GM12878 (cell line): Measurements from ENCODE around the gene UROC1. TPM values are rescaled to one million over a fixed set of nuclear protein-coding genes. Genes with fewer than 3 reads are reported as not detected.
A peak's percentile ranks its signal among the peaks of the same experiment; 100 is the strongest.

Source experiments
- ATAC-seq: fragments of 200-7000 bp; cut with Tn5 transposase; 3 replicates; pipeline ENCODE4 v1.9.1; 2020; ENCODE audit warnings: mild to moderate bottlenecking, moderate library complexity
- BruUV-seq: library from RNA; stranded (reverse); fragments of 400-500 nt; replicated peaks from 2 replicates; lab custom pipeline; 2021; lab: Mats Ljungman, UMichigan
- CTCF ChIA-PET: fragments of 300-600 bp; sonication (Branson Sonifier 250); formaldehyde crosslinking; extraction: SDS; loops from one replicate; lab custom pipeline; 2021; ENCODE audit warnings: inconsistent platforms; lab: Yijun Ruan, JAX
- POLR2A ChIA-PET: fragments of 350-600 bp; formaldehyde crosslinking; extraction: SDS; loops from one replicate; lab custom pipeline; 2021; ENCODE audit warnings: inconsistent platforms; lab: Charles Lee
- RAD21 ChIA-PET: fragments of 300-600 bp; sonication (Branson Sonifier 250); formaldehyde crosslinking; loops from one replicate; lab custom pipeline; 2023; ENCODE audit warnings: antibody characterized with exemption; ENCODE audit not compliant: unreplicated experiment; lab: Charles Lee
- SMC1A ChIA-PET: fragments of 300-600 bp; sonication (Branson Sonifier 250); formaldehyde crosslinking; loops from one replicate; lab custom pipeline; 2023; ENCODE audit not compliant: unreplicated experiment, uncharacterized antibody; lab: Charles Lee
- DNase-seq: peaks from one replicate; pipeline ENCODE4 v3.0.0-alpha.2; 2011; ENCODE audit warnings: low read depth, low spot score
- FAIRE-seq: peaks from 3 replicates; lab custom pipeline; 2011; peaks lifted over from hg19 to GRCh38; lab: Jason Lieb, UNC
- H2AFZ ChIP-seq: 2 replicates; pipeline ENCODE4 v1.6.0; 2011; ENCODE audit warnings: low read depth, low read length, control low read depth; ENCODE audit not compliant: control insufficient read depth
- H3K27ac ChIP-seq: 2 replicates; pipeline ENCODE4 v1.5.1; 2011; ENCODE audit warnings: control low read depth; ENCODE audit not compliant: control insufficient read depth, insufficient read depth
- H3K27me3 ChIP-seq, 2 experiments: replicated peaks in 1 of 2; 2 replicates each; pipeline versions ENCODE4 v1.6.0 to v1.6.1; 2011; ENCODE audit warnings: low read length in 1 of 2; ENCODE audit not compliant: control insufficient read depth in 2 of 2, insufficient read depth in 2 of 2
- H3K36me3 ChIP-seq, 2 experiments: 2 replicates each; pipeline ENCODE4 v1.5.1; 2011; ENCODE audit warnings: low read length in 1 of 2; ENCODE audit not compliant: control insufficient read depth in 2 of 2, insufficient read depth in 2 of 2
- H3K4me1 ChIP-seq: 2 replicates; pipeline ENCODE4 v1.6.1; 2011; ENCODE audit warnings: mild to moderate bottlenecking, low read length, moderate library complexity, mixed read lengths; ENCODE audit not compliant: control insufficient read depth, insufficient read depth
- H3K4me2 ChIP-seq: 2 replicates; pipeline ENCODE4 v1.6.0; 2011; ENCODE audit warnings: control low read depth; ENCODE audit not compliant: control insufficient read depth, insufficient read depth
- H3K4me3 ChIP-seq: fragments of 200-600 bp; sonication (generic); 2 replicates; pipeline ENCODE4 v1.5.1; 2016
- H3K79me2 ChIP-seq: 2 replicates; pipeline ENCODE4 v1.6.0; 2011; ENCODE audit warnings: low read length; ENCODE audit not compliant: control insufficient read depth, insufficient read depth
- H3K9ac ChIP-seq: 2 replicates; pipeline ENCODE4 v1.8.0; 2011; ENCODE audit warnings: low read length, control low read depth, mixed read lengths; ENCODE audit not compliant: control insufficient read depth, insufficient read depth
- H3K9me3 ChIP-seq: replicated peaks from 3 replicates; pipeline ENCODE4 v1.5.1; 2011; ENCODE audit warnings: mild to moderate bottlenecking, low read length; ENCODE audit not compliant: control insufficient read depth, insufficient read depth
- H4K20me1 ChIP-seq: 2 replicates; pipeline ENCODE4 v1.6.0; 2011; ENCODE audit not compliant: control insufficient read depth, insufficient read depth
- CBX3 ChIP-seq: fragments of 200-600 bp; sonication (generic); IDR thresholded peaks from 2 replicates; pipeline ENCODE4 v1.6.1; 2016; ENCODE audit warnings: low read depth, borderline replicate concordance
- NFYA ChIP-seq: IDR thresholded peaks from 2 replicates; pipeline ENCODE4 v1.6.1; 2011; ENCODE audit warnings: low read depth, mild to moderate bottlenecking, low read length, improper control_type of control experiment, borderline replicate concordance
- RAD51 ChIP-seq: fragments of 450-650 bp; IDR thresholded peaks from 2 replicates; pipeline ENCODE4 v1.6.1; 2016; ENCODE audit warnings: moderate library complexity, mild to moderate bottlenecking, inconsistent platforms
- RUNX3 ChIP-seq: IDR thresholded peaks from 2 replicates; pipeline ENCODE4 v1.6.1; 2012; ENCODE audit warnings: low read length, inconsistent platforms
- STAT3 ChIP-seq: IDR thresholded peaks from 2 replicates; pipeline ENCODE4 v1.6.1; 2011; ENCODE audit warnings: low read depth, low read length, improper control_type of control experiment
- ZNF207 ChIP-seq: fragments of 450-650 bp; IDR thresholded peaks from 2 replicates; pipeline ENCODE4 v1.6.1; 2014; ENCODE audit warnings: antibody characterized with exemption, mild to moderate bottlenecking, borderline replicate concordance
- WGBS: methylation state at CpG from one replicate; pipeline ENCODE4 v1.1.6; 2016; ENCODE audit warnings: low lambda C conversion rate; ENCODE audit not compliant: insufficient replicate concordance, insufficient coverage; ENCODE audit errors: missing lambda C conversion rate; 5-methylcytosine and 5-hydroxymethylcytosine counted together
- in situ Hi-C: fragments of 300-500 bp; cut with MboI; formaldehyde crosslinking; loops from 9 replicates; pipeline ENCODE4 v1.14.3; 2018; ENCODE audit warnings: mixed read lengths
- intact Hi-C: fragments of 100-400 bp; cut with micrococcal nuclease; formaldehyde crosslinking; loops from one replicate; pipeline ENCODE4 v1.14.2; 2022; ENCODE audit not compliant: unreplicated experiment
- polyA plus RNA-seq, 11 experiments: library from polyadenylated mRNA; depleted of rRNA in 4 of 11; unstranded in 6 of 11; stranded (reverse) in 5 of 11; fragments of >200 nt; fragmentation: Nextera tagmentation in 4 of 11; fragmentation: Illumina TruSeq in 1 of 11; extraction: Ambion mirVana in 4 of 11; extraction: Trizol in 1 of 11; gene quantifications; 1 replicate in 1 of 11; 2 replicates in 10 of 11; pipeline versions ENCODE4 v1.2.1 to v1.2.3, GENCODE V29; 2011 to 2016; ENCODE audit warnings: inconsistent platforms in 2 of 11, missing spikeins in 2 of 11, low read depth in 1 of 11
- total RNA-seq, 4 experiments: library from RNA; depleted of rRNA in 3 of 4; stranded (reverse); fragments of >200 nt in 3 of 4; fragmentation: Illumina TruSeq in 1 of 4; extraction: Trizol in 1 of 4; gene quantifications; 2 replicates each; pipeline versions ENCODE4 v1.2.1 to v1.2.3, GENCODE V29; 2013 to 2021
- TF ChIP-seq, protein P1 (sequence below): fragments of 450-650 bp; IDR thresholded peaks from 2 replicates; pipeline ENCODE4 v1.6.1; 2017; ENCODE audit warnings: low read depth, mild to moderate bottlenecking, moderate library complexity
- TF ChIP-seq, protein P2 (sequence below): IDR thresholded peaks from 2 replicates; pipeline ENCODE4 v1.6.1; 2011; ENCODE audit warnings: borderline replicate concordance, low read depth, mild to moderate bottlenecking, moderate library complexity, low read length; ENCODE audit not compliant: insufficient read depth, poor library complexity, severe bottlenecking

Gene UROC1
- total and polyA plus RNA-seq, 10 of the 15 experiments (the other 5 are each of a cell fraction or from before 2014, with no cell fraction given), result 0.04 TPM; not detected in 9

DNA sequence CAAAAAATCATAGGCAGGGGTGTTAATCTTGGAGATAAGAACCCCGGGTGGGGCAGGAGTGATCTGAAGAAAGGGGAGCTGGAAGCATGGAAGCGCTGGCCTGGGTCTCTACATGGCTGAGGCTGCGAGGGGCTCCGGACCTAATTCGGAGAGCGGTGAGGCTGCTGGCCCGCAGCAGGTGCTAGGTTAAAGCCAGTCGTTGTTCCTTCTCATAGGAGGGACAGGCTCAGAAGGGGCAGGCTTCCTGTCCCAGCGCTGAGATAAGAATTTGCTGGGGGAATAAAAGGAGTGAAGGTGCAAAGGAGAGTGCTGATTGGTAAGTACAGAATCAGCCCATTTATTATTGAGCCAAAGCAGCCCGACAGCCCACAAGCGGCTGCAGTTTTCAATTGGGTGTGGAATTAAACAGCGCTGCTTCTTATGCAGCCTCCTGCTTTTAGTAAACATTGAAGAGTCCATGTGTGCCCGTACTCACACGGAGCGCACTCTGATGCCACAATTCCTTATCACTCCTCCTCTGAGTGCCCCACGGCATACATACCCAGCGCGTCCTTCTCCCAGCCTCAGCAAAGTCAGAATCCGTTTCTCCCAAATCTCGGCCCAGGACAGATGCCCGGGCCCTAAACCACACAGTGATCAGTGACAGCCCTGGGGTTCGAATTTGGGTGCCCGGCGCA, 23.5 kb upstream of the UROC1 start (continued):
- TF ChIP-seq, protein P1, sequence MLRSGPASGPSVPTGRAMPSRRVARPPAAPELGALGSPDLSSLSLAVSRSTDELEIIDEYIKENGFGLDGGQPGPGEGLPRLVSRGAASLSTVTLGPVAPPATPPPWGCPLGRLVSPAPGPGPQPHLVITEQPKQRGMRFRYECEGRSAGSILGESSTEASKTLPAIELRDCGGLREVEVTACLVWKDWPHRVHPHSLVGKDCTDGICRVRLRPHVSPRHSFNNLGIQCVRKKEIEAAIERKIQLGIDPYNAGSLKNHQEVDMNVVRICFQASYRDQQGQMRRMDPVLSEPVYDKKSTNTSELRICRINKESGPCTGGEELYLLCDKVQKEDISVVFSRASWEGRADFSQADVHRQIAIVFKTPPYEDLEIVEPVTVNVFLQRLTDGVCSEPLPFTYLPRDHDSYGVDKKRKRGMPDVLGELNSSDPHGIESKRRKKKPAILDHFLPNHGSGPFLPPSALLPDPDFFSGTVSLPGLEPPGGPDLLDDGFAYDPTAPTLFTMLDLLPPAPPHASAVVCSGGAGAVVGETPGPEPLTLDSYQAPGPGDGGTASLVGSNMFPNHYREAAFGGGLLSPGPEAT, result no peak
- no peak for TF ChIP-seq RUNX3
- TF ChIP-seq STAT3, result no peak
- no peak for TF ChIP-seq ZNF207
- TF ChIP-seq NFYA, result no peak
- no peak for TF ChIP-seq CBX3

DNA sequence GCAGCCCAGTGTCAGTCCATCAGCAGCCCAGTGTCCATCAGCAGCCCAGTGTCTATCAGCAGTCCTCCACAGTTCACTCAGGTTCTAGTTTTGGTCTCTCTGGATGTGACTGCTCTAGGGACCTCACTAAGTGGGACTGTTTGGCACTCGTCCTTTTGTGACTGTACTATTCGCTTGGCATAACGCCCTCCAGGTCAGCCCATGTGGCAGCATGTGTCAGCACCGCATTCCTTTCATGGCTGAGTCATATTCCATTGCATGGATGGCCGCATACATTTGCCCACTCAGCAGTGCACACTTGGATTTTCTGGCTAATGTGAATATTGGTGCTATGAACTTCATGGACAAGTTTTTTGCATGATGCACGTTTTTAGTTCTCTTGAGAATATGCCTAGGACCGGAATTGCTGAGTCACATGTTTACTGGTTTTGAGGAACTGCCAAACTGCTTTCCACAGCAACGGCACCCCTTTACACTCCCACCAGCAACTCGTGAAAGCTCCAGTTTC, 22.8 kb upstream of the UROC1 start:
- TF ChIP-seq RAD51, result no peak
- TF ChIP-seq, protein P2, sequence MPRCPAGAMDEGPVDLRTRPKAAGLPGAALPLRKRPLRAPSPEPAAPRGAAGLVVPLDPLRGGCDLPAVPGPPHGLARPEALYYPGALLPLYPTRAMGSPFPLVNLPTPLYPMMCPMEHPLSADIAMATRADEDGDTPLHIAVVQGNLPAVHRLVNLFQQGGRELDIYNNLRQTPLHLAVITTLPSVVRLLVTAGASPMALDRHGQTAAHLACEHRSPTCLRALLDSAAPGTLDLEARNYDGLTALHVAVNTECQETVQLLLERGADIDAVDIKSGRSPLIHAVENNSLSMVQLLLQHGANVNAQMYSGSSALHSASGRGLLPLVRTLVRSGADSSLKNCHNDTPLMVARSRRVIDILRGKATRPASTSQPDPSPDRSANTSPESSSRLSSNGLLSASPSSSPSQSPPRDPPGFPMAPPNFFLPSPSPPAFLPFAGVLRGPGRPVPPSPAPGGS, result peak; percentile 15
- CTCF ChIA-PET, result no interaction called here
- no peak for DNase-seq
- Histone ChIP-seq H3K9ac (no peak overlapping the region), H3K4me2 (no peak overlapping the region), H3K4me1 (no peaks in the 10 kb centered on the region), H3K9me3 (no peaks in the 10 kb centered on the region), H3K4me3 (no peak overlapping the region), H3K36me3 (no peaks in the 10 kb centered on the region), H3K27ac (no peak overlapping the region), H3K27me3 (peaks cover 0 to 2% of the 10 kb centered on the region in 2 experiments; a peak in 2 of 4 replicates), H2AFZ (no peak overlapping the region), H3K79me2 (no peaks in the 10 kb centered on the region), H4K20me1 (no peaks in the 10 kb centered on the region)
- RAD21 ChIA-PET, result no interaction called here
- no peak for FAIRE-seq
- POLR2A ChIA-PET, result no interaction called here
- in situ Hi-C loops, result no loop called here
- 18% methylated on average over 9 of the region's 9 CpGs for WGBS
- BruUV-seq, result no TSS peak
- ATAC-seq, result no peak
- SMC1A ChIA-PET, result no interaction called here
- intact Hi-C loops, result no loop called here
